PC-3 (cell line): ENCODE results near the gene MLYCD.

ENCODE experiments used
- CTCF ChIP-seq: fragments of 300-600 bp; sonication (generic); conservative IDR thresholded peaks from 2 replicates; pipeline ENCODE4 v1.5.1; 2017; ENCODE audit warnings: antibody characterized with exemption, low read depth, mild to moderate bottlenecking, low read length
- EZH2 ChIP-seq: fragments of 300-600 bp; sonication (generic); IDR thresholded peaks from one replicate; pipeline ENCODE4 v1.6.1; 2017; ENCODE audit warnings: antibody characterized with exemption, mild to moderate bottlenecking, low read length; ENCODE audit not compliant: unreplicated experiment

DNA sequence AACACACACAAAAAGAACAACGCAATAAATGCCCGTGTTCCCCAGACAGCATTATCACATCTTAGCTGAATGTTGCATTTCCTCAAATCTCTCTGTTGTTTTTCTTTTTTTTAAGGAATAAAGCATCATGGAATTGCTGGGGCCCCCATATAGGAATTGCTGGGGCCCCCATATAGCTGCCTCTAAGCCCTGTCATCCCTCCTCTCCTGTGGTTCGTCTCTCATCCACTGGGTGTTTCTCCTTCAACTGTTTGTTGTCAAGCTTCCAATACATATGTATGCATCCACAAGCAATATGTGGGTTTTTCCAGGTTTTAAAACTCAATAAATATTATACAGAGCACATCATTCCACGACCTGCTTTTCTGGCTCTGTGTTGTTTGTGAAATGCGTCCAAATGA lies 48.0 kb upstream of the MLYCD start:
- TF ChIP-seq CTCF (no peak), EZH2 (no peak)
